HUES64 (cell line): ENCODE measurements around the gene GPA33.

Experiments used
- H3K27ac ChIP-seq: 2 replicates; pipeline ENCODE4 v1.7.0; 2013; ENCODE audit warnings: low read depth, low read length, inconsistent platforms
- H3K27me3 ChIP-seq: 2 replicates; pipeline ENCODE4 v1.6.1; 2013; ENCODE audit warnings: mild to moderate bottlenecking, low read length; ENCODE audit not compliant: insufficient read depth
- H3K36me3 ChIP-seq: 2 replicates; pipeline ENCODE4 v1.6.1; 2013; ENCODE audit warnings: mild to moderate bottlenecking, low read length; ENCODE audit not compliant: insufficient read depth
- H3K4me1 ChIP-seq: 2 replicates; pipeline ENCODE4 v1.6.1; 2013; ENCODE audit warnings: mild to moderate bottlenecking, low read length, moderate library complexity; ENCODE audit not compliant: insufficient read depth
- H3K4me3 ChIP-seq: 2 replicates; pipeline ENCODE4 v1.5.1; 2013; ENCODE audit warnings: mild to moderate bottlenecking, low read length, moderate library complexity
- H3K9ac ChIP-seq: 2 replicates; pipeline ENCODE4 v1.6.1; 2013; ENCODE audit warnings: mild to moderate bottlenecking, low read depth, low read length
- H3K9me3 ChIP-seq: 2 replicates; pipeline ENCODE4 v1.6.1; 2013; ENCODE audit warnings: low read depth, low read length; ENCODE audit not compliant: insufficient read depth
- WGBS: fragments of 150-250, 120-280 bp; methylation state at CpG from one replicate; pipeline ENCODE4 v1.1.7; 2013; ENCODE audit warnings: missing lambda C conversion rate; 5-methylcytosine and 5-hydroxymethylcytosine counted together

GPA33 gene

DNA sequence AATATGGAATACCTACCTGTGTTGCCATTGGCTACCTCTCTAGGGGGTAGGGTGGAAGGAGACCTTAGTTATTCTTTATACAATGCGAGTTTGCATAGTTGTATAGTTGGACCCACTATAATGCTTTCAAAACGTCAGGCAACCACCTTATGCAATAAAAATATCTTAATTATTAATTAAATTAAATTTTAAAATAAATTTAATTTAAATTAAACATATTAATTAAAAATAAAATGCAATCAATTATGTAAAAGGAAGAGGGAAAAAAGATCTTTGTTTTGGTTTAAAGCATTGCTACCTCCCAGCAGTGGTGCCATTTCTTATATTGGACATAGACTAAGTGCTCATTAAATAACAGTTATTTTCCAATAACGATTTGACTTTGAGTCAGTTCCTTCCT, 22.3 kb downstream of the GPA33 start:
- Histone ChIP-seq H3K36me3 (no peaks in the 10 kb centered on the region), H3K4me3 (no peak overlapping the region), H3K9ac (no peak overlapping the region), H3K4me1 (no peaks in the 10 kb centered on the region), H3K27ac (no peak overlapping the region), H3K9me3 (no peaks in the 10 kb centered on the region), H3K27me3 (no peaks in the 10 kb centered on the region)
- WGBS = no CpG with 5 or more reads among the region's 3 CpGs

DNA sequence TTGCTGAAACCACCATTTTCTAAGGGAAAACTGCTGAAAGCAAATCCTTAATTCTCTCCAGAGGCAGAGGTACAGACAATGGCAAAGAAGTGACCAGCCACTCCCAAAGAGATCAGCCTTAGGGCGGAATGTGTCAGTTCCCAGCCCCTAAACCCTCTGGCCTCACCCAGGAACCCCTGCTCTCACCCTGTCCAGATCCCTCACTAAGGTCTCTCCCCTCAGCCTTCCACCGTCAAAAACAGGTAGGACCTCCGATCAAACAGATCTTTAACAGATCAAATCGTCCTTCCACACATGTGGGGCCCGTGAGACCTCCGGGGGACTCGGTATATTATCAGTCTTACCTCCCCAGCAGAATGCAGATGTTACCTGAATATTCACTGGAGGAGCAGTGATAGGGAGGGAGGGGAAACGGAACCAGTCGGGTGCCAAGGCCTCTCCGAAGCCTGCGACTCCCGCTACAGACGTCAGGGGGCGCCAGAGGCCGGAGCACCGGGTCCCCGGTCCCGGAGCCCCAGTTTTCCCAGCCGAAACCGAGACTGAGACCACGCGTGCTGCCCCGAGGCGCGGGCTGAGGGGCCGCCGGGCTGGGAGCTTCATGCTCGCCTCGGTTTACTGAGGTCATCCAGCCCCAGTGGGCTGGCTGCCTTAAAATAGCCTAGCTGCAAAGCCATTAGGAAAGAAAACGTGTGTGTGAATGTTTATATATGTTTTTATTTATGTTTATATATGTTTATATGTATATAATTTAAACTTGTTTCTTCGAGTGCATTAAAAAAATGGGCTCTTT, 23.6 kb downstream of the GPA33 start:
- Histone ChIP-seq H3K9ac (peak overlapping the region; percentile 45), H3K27me3 (no peaks in the 10 kb centered on the region), H3K36me3 (no peaks in the 10 kb centered on the region), H3K4me1 (no peaks in the 10 kb centered on the region), H3K4me3 (peak overlapping the region; percentile 40), H3K27ac (no peak overlapping the region), H3K9me3 (no peaks in the 10 kb centered on the region)
- WGBS = 7% methylated on average over 30 of the region's 31 CpGs

DNA sequence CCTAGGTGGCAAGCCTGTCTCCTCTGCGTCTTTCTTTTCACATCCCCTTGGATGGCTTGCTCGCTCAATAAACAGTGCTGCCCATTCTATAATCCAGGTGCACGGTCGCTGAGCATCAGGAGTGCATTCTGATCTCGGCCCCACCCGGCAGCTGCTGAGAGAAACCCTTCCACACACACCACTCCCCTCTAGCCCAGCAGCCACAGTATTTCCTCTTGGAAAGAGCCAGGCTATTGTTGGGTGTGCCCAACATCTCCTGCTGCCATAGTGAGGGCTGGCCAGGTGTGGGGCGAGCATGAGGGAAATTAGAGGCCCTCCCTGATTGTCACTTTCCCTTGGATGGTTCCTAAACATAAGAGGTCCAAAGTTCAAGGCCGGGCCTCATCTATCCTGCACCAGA, 24.7 kb downstream of the GPA33 start:
- no peak overlapping the region for H3K9ac ChIP-seq
- H3K4me3 ChIP-seq = no peak overlapping the region
- no peaks in the 10 kb centered on the region for H3K36me3 ChIP-seq
- no peak overlapping the region for H3K27ac ChIP-seq
- 94% methylated on average over 8 of the region's 8 CpGs for WGBS
- no peaks in the 10 kb centered on the region for H3K4me1 ChIP-seq
- no peaks in the 10 kb centered on the region for H3K9me3 ChIP-seq
- H3K27me3 ChIP-seq = no peaks in the 10 kb centered on the region

DNA sequence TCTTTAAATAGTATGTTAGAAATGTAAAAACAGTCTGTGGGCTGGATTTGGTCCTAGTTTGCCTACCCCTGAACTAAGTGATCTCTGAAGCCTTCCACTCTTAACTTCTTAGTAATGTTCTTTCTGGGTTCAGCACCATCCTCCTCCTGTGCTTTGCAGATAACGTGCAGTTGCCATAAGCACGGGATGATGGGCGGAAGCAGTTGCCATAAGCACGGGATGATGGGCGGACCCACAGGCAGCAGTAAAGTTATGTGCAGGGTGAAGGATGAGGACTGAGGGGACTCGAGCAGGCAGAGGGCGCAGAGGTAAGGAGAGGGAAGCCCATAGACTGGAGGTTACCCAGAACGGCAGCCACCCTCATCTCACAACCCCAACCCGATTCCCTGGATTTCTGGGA, 25.6 kb downstream of the GPA33 start:
- no peaks in the 10 kb centered on the region for H3K27me3 ChIP-seq
- WGBS = 94% methylated on average over 9 of the region's 9 CpGs
- H3K36me3 ChIP-seq = no peaks in the 10 kb centered on the region
- no peak overlapping the region for H3K27ac ChIP-seq
- H3K9ac ChIP-seq = no peak overlapping the region
- H3K9me3 ChIP-seq = no peaks in the 10 kb centered on the region
- 0 out of 2 replicates have a peak, but pooled peaks cover under 1% of the 10 kb centered on the region for H3K4me1 ChIP-seq
- no peak overlapping the region for H3K4me3 ChIP-seq

DNA sequence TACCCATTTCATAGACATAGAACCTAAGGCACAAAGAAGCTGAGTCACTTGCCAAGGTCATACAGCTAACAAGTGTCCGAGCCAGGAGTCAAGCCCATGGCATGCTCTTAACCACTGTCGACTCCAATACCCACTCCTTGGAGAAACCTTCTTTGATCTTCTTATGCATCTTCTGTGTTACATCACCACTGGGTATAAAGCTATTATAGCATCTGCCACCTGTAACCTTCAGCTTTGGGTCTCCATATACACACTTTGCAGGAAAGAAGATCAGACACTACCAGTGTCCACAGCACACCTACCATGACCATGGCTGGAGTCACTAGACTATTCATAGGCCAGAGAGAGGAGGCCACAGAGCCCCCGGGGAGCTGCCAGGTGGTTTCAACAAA, 29.1 kb downstream of the GPA33 start:
- no peak overlapping the region for H3K27ac ChIP-seq
- H3K4me1 ChIP-seq = 0 out of 2 replicates have a peak, but pooled peaks cover 4% of the 10 kb centered on the region
- no peaks in the 10 kb centered on the region for H3K36me3 ChIP-seq
- no peaks in the 10 kb centered on the region for H3K9me3 ChIP-seq
- no peaks in the 10 kb centered on the region for H3K27me3 ChIP-seq
- 93% methylated on average over 3 of the region's 3 CpGs for WGBS
- H3K4me3 ChIP-seq = no peak overlapping the region
- no peak overlapping the region for H3K9ac ChIP-seq

DNA sequence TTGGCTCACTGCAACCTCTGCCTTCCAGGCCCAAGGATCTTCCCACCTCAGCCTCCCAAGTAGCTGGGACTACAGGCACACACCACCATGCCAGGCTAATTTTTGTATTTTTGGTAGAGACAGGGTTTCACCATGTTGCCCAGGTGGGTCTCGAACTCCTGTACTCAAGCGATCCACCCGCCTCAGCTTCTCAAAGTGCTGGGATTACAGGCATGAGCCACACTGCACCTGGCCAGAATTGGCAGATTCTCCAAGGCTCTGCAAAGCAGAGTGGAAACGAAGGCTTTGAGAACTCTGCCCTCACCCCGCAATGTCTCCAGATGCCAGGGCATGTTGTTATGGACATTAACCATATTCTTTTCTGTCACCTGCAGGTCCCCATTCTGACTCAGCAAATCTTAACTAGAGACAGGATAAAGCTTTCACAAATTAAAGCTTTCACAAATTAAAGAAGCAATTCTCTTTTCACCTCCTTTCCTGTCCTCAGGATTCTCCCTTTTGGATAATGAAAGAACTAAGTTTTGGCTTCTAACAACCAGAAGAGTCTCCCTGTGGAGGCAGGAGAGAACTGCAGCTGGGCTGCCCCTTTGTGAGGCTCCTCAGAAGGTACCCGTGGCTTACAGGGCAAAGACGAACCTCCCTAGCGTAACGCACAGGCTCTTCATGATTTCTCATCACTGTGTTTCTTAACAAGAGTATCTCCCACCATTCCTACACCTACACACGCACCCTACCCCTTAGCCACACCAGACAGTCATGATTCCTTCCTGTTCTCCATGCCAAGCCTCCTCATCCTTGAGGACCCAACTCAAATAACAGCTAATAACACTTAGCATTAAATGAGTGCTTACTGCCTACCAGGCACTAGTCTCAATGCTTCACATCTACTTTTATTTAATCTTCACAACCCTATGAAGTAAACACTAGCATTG, 29.8 kb downstream of the GPA33 start:
- Histone ChIP-seq H3K9ac (no peak overlapping the region), H3K9me3 (no peaks in the 10 kb centered on the region)
- WGBS = 84% methylated on average over 10 of the region's 10 CpGs

DNA sequence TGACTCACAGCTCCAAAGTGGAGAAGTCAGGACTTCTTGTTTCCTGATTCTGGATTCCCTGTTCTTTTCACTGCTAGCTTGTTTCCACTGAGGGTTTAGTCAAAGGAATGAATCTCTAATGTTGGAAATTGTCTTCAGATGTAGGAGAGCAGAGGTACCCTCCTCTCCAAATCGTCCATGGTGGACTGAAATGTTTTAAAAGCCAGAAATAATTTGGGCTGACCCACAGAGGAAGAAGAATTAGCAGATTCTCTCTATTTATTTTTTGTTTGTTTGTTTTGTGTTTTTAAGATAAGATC, 30.4 kb downstream of the GPA33 start:
- Histone ChIP-seq H3K9me3 (no peaks in the 10 kb centered on the region), H3K4me1 (0 out of 2 replicates have a peak, but pooled peaks cover 4% of the 10 kb centered on the region), H3K27me3 (no peaks in the 10 kb centered on the region), H3K4me3 (no peak overlapping the region), H3K36me3 (no peaks in the 10 kb centered on the region), H3K27ac (no peak overlapping the region), H3K9ac (no peak overlapping the region)
- 96% methylated on average over 1 of the region's 1 CpG for WGBS

More for the DNA sequence above, 29.8 kb downstream of the GPA33 start:
- 0 out of 2 replicates have a peak, but pooled peaks cover 4% of the 10 kb centered on the region for H3K4me1 ChIP-seq
- H3K27ac ChIP-seq = no peak overlapping the region
- H3K4me3 ChIP-seq = no peak overlapping the region
- no peaks in the 10 kb centered on the region for H3K27me3 ChIP-seq
- no peaks in the 10 kb centered on the region for H3K36me3 ChIP-seq

DNA sequence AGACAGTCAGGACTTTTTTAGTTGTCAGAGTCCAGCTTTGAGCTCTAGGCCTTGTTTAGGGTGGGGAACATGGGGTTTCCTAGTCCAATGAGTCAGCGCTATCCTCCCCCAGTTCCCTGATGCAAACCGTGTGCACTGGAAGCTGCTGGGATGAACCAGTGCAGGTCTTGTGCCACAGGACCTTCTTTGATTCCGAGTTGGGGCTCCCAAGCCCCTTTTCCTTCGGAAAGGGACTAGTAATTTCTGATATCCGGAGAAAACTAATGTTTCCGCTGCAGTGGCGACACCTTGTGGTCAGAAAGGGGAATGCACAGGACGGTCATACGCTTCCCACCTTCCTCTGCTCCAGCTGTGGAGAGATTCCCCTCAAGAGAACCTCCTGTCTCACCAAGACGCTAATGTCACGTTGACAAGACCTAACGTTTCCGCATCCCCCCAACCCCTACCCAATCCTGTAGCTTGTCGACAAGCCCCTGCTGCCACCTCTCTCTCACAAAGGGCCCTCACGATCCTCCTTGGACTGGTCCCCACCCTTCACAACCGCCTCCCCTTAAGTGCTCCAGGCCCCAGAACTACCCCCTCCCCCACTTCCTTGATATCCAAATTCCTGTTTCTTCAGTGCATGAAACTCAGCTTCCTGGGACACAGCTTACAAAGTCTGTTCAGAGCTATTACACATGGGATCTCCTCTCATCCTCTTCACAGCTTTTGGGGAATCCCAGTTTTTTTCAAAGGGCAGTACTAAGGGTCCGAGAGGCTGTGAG, 30.9 kb downstream of the GPA33 start:
- WGBS = 20% methylated on average over 17 of the region's 17 CpGs
- Histone ChIP-seq H3K9ac (no peak overlapping the region), H3K36me3 (no peaks in the 10 kb centered on the region), H3K4me3 (0 out of 2 replicates have a peak overlapping the region, but pooled peaks have one; percentile 3), H3K27ac (no peak overlapping the region), H3K9me3 (no peaks in the 10 kb centered on the region), H3K27me3 (no peaks in the 10 kb centered on the region), H3K4me1 (0 out of 2 replicates have a peak, but pooled peaks cover 4% of the 10 kb centered on the region)

DNA sequence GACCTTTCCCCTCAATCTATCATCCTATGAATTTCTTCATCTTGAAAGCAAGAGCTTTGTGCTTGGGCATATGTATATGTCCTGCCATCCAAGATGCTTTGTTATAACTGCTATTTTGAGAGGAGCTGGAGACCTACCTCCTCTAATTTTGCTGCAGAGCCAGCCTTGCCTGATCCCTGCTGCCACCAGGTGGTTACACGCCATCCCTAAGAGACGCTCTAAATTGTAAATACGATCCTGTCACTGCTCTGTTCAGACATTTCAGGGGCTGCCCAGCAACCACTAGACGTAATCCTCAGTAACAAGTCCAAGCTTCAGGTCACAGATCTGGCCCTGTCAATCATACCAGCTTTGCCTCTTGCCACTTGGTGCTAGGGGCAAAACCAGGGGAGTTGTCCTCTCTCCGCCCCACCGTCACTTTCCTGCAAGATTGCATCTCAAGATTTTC, 32.9 kb downstream of the GPA33 start:
- Histone ChIP-seq H3K9ac (no peak overlapping the region), H3K36me3 (no peaks in the 10 kb centered on the region), H3K4me3 (no peak overlapping the region), H3K9me3 (no peaks in the 10 kb centered on the region), H3K27me3 (no peaks in the 10 kb centered on the region), H3K27ac (no peak overlapping the region), H3K4me1 (0 out of 2 replicates have a peak, but pooled peaks cover 4% of the 10 kb centered on the region)
- 45% methylated on average over 6 of the region's 6 CpGs for WGBS

DNA sequence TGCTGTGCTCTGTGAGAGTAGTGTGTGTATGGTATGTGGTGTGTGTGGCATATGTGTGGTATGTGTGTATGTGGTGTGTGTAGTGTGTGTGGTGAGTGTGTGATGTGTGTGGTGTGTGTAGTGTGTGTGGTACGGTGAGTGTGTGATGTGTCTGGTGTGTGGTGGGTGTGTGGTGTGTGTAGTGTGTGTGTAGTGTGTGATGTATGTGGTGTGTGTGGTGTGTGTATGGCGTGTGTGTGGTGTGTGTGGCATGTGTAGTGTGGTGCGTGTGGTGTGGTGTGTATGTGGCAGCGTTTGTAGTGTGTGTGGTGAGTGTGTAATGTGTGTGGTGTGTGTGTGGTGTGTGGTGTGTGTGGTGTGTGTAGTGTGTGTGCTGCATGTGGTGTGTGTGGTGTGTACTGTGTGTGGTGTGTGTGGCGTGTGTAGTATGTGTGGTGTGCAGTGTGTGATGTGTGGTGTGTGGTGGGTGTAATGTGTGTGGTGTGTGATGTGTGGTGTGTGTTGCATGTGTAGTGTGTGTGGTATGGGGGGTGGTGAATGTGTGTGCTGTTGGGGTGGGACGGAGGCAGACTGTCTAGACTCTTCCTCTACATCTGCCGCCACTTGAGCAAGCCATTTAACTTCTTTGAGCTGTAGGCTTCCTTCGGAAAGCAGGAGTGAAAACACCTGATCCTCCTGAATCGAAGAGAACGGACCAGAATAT, 33.5 kb downstream of the GPA33 start:
- Histone ChIP-seq H3K4me1 (0 out of 2 replicates have a peak, but pooled peaks cover 4% of the 10 kb centered on the region), H3K36me3 (no peaks in the 10 kb centered on the region), H3K27me3 (no peaks in the 10 kb centered on the region), H3K4me3 (no peak overlapping the region), H3K9me3 (no peaks in the 10 kb centered on the region), H3K27ac (no peak overlapping the region), H3K9ac (no peak overlapping the region)
- 65% methylated on average over 10 of the region's 10 CpGs for WGBS
